ENCODE measurements around the gene PTPRD.
A peak's percentile ranks its signal among the peaks of the same experiment; 100 is the strongest.

The PTPRD gene

GRCh38 chr9:9920425-9921060 lies 692.3 kb downstream of the PTPRD start:
- no peak overlapping the region for H3K27ac ChIP-seq
- DNase-seq (ENCODE audit: low read depth, low spot score), result no peak

- no peak for DNase-seq (ENCODE audit: low read depth, low spot score)
These were observed 693.5 kb downstream of the PTPRD start for GRCh38 chr9:9919174-9919775.

DNA sequence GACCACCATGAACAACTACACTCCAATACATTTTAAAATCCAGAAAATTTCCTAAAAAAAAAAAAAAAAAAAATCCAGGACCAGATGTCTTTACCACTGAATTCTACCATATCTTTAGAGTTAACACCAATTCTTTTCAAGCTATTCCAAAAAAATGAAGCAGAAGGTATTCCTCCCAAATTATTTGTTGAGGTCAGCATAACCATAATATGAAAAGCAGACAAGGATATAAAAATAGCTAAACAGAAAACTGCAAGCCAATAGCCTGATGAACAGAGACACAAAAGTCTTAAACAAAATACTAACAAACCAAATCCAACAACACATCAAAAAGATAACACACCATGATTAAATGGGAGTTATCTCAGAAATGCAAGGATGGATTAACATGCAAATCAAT lies 695.4 kb downstream of the PTPRD start:
- DNase-seq (ENCODE audit: low read depth, low spot score), result no peak
- H3K27ac ChIP-seq, result no peak overlapping the region

More at GRCh38 chr9:9919174-9919775, 693.5 kb downstream of the PTPRD start:
- H3K27ac ChIP-seq, result no peak overlapping the region

GRCh38 chr9:9914174-9914573 lies 698.6 kb downstream of the PTPRD start:
- H3K27ac ChIP-seq, result no peak overlapping the region
- DNase-seq (ENCODE audit: low read depth, low spot score), result no peak

GRCh38 chr9:9913276-9913832 lies 699.4 kb downstream of the PTPRD start:
- no peak for DNase-seq (ENCODE audit: low read depth, low spot score)
- H3K27ac ChIP-seq, result no peak overlapping the region

- H3K27ac ChIP-seq, result no peak overlapping the region
- no peak for DNase-seq (ENCODE audit: low read depth, low spot score)
These were observed 700.3 kb downstream of the PTPRD start for GRCh38 chr9:9912459-9912858.

DNA sequence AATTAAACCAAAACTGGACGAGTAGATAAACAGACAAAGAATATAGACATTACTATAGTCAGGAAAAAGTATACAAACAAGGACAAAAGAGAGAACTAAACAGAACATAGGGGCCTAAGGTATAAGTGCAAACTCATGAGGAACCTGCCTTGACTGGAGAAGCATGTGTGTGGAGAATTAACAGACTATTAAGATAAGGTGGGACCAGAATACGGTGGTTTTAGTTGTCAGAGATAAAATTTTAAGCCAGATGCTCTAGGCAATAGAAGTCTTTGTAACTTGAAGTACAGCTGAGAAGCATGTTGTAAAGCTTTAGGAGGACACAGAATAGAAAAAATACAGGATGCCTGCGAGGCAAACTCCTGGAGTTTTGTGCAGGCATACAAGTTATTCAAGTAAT lies 707.1 kb downstream of the PTPRD start:
- no peak overlapping the region for H3K27ac ChIP-seq
- no peak for DNase-seq (ENCODE audit: low read depth, low spot score)

GRCh38 chr9:9904041-9904440 lies 708.8 kb downstream of the PTPRD start:
- no peak for DNase-seq (ENCODE audit: low read depth, low spot score)
- H3K27ac ChIP-seq, result no peak overlapping the region

- no peak for DNase-seq (ENCODE audit: low read depth, low spot score)
- no peak overlapping the region for H3K27ac ChIP-seq
These were observed 711.2 kb downstream of the PTPRD start for GRCh38 chr9:9901624-9902023.

DNA sequence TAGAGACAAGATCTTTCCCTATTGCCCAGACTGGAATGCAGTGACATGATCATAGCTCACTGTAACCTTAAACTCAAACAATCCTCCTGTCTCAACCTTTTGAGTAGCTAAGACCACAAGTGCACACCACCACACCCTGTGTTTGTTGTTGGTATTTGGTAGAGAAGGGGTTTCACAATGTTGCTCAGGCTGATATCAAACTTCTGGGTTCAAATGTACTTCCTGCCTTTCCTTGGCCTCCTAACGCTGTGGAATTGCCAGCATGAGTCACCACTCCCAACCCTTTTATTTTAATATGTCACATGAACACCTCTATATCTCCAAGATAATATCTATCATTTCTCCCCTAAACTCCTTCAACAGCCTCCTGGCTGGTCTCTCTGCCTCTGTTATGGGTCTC lies 719.0 kb downstream of the PTPRD start:
- peak overlapping the region; percentile 18 for H3K27ac ChIP-seq
- DNase-seq (ENCODE audit: low read depth, low spot score), result peak; percentile 2

DNA sequence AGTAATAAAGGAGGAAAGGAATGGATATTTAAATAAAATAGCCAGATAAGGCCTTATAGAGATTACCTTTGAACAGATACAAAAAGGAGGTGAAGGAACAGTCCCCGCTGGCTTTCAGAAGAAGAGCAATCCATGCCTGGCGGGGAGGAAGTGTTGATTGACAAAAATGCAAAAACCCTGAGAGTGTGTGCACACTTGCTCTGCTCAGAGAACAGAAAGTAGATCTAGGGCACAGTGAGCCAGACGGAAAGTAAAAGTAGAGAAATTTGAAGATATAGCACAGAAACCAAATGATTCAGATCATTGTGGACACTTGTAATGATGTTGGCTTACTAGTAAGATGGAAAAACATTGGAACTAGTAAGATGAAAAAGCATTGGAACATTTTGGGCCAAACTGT lies 720.6 kb downstream of the PTPRD start:
- H3K27ac ChIP-seq, result no peak overlapping the region
- no peak for DNase-seq (ENCODE audit: low read depth, low spot score)

- DNase-seq (ENCODE audit: low read depth, low spot score), result peak; percentile 27
- H3K27ac ChIP-seq, result no peak overlapping the region
These were observed 731.1 kb downstream of the PTPRD start for GRCh38 chr9:9881692-9882091.

- no peak overlapping the region for H3K27ac ChIP-seq
- no peak for DNase-seq (ENCODE audit: low read depth, low spot score)
These were observed 738.5 kb downstream of the PTPRD start for GRCh38 chr9:9874270-9874669.

DNA sequence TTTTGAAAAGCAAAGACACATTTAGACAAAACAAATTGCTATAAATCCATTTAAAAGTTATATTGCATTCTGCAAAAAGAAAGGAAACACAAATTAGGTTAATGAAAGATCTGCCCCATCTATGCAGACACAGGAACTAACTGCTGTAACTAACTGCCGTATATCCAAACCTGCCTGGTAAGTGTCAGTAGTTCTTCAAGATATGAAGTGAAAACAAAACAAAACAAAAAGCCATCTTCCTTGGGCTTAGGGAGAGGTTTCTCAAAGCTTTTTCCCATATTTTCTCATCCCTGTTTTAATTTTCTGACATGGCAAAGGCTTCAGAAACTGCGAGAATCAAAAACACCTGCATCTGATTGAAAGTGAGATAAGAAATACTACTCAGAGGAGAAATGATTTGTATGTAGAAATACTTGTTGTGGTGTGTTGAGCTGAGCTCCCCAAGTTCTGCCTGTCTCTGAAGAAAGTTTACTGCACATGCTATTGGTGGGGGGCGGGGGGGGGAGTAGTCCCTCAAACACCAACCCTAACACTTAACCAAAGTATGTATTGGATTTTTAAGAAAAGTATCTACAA lies 750.5 kb downstream of the PTPRD start:
- H3K27ac ChIP-seq, result no peak overlapping the region
- DNase-seq (ENCODE audit: low read depth, low spot score), result no peak

GRCh38 chr9:9855177-9856078 lies 757.4 kb downstream of the PTPRD start:
- no peak for DNase-seq (ENCODE audit: low read depth, low spot score)
- no peak overlapping the region for H3K27ac ChIP-seq

- no peak for DNase-seq (ENCODE audit: low read depth, low spot score)
These were observed 765.1 kb downstream of the PTPRD start for GRCh38 chr9:9847750-9848149.

GRCh38 chr9:9846557-9846956 lies 766.2 kb downstream of the PTPRD start:
- no peak overlapping the region for H3K27ac ChIP-seq
- no peak for DNase-seq (ENCODE audit: low read depth, low spot score)

More at GRCh38 chr9:9847750-9848149, 765.1 kb downstream of the PTPRD start:
- no peak overlapping the region for H3K27ac ChIP-seq

DNA sequence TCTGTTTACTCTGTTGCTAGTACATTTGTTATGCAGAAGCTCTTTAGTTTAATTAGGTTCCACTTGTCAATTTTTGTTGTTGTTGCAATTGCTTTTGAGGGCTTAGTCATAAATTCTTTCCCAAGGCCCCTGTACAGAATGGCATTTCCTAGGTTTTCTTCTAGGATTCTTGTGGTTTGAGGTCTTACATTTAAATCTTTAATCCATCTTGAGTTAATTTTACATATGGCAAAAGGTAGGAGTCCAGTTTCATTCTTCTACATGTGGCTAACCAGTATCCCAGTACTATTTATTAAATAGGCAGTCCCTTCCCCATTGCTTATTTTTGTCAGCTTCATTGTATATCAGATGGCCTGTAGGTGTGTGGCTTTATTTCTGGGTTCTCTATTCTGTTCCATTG lies 792.4 kb downstream of the PTPRD start:
- H3K27ac ChIP-seq, result no peak overlapping the region
- no peak for DNase-seq (ENCODE audit: low read depth, low spot score)

- DNase-seq (ENCODE audit: low read depth, low spot score), result no peak
- no peak overlapping the region for H3K27ac ChIP-seq
These were observed 792.9 kb downstream of the PTPRD start for GRCh38 chr9:9819886-9820285.

DNA sequence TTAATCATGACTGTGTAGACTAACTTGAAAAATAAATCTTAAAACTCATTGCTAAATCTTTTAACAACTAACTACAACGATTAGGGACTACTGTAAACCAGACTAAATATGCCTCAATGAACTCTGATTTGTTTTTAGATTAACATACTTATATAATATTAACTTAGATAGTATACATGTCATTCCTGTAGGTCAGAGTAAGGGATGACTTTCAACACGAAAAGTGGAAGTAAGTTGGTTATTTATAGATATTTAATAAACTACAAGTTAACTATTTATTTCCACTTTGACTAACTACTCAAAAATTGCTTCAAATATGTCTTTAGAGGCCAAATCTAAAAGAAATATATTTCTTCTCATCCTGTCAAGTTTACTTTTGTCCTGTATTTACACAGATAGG lies 795.6 kb downstream of the PTPRD start:
- H3K27ac ChIP-seq, result no peak overlapping the region
- no peak for DNase-seq (ENCODE audit: low read depth, low spot score)

DNA sequence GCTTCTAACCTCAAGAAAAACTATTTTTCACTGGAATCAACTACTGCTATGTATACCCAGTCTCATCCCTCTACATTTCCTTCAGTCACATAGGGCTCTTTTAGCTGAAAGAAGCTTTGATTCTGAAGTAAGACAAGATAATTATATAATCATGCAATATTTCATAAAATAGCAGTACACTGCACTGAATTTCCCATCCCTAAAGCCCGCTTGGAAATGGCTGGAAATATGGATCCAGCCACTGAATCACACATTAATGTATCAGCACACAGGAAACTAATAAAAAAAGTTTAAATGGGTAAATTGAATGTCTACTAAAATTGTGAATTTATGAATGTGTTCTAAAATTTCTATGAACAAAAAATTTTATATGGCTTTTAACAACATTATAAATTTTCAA lies 808.7 kb downstream of the PTPRD start:
- no peak overlapping the region for H3K27ac ChIP-seq
- DNase-seq (ENCODE audit: low read depth, low spot score), result no peak
